ENCODE results near the gene TGM2. TPM values are rescaled to one million over a fixed set of nuclear protein-coding genes. Genes with fewer than 3 reads are reported as not detected.

The TGM2 gene
- total and polyA plus RNA-seq, 9 of the 15 experiments (the other 6 are each of a cell fraction or from before 2014, with no cell fraction given) = 5.5 to 78.5 (median 37.6) TPM

- TF ChIP-seq, protein P1, sequence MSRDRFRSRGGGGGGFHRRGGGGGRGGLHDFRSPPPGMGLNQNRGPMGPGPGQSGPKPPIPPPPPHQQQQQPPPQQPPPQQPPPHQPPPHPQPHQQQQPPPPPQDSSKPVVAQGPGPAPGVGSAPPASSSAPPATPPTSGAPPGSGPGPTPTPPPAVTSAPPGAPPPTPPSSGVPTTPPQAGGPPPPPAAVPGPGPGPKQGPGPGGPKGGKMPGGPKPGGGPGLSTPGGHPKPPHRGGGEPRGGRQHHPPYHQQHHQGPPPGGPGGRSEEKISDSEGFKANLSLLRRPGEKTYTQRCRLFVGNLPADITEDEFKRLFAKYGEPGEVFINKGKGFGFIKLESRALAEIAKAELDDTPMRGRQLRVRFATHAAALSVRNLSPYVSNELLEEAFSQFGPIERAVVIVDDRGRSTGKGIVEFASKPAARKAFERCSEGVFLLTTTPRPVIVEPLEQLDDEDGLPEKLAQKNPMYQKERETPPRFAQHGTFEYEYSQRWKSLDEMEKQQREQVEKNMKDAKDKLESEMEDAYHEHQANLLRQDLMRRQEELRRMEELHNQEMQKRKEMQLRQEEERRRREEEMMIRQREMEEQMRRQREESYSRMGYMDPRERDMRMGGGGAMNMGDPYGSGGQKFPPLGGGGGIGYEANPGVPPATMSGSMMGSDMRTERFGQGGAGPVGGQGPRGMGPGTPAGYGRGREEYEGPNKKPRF (IDR thresholded peaks at IDR 0.05; ENCODE audit: low read depth, low read length) = no peak
- TF ChIP-seq MTA1 (IDR thresholded peaks at IDR 0.05; ENCODE audit: borderline replicate concordance) (peak; percentile 52; the same call in 1 of the 2 replicates), RFX7 (CRISPR knock-in tag; IDR thresholded peaks at IDR 0.05) (no peak), TEAD4 (IDR thresholded peaks at IDR 0.05; ENCODE audit: low read length) (peak; percentile 36; the same call in 1 of the 2 replicates), TEAD4 (CRISPR knock-in tag; IDR thresholded peaks at IDR 0.05; ENCODE audit: borderline replicate concordance) (no peak), ESRRA (IDR thresholded peaks at IDR 0.05; ENCODE audit: borderline replicate concordance, low read depth) (peak; percentile 79; the same call in 1 of the 2 replicates), ZNF766 (CRISPR knock-in tag; conservative IDR thresholded peaks at IDR 0.05) (0 out of 2 replicates have a peak, but pooled peaks have one; percentile 35), JUN (IDR thresholded peaks at IDR 0.05; ENCODE audit: borderline replicate concordance, low read depth, low read length) (peak; percentile 32; the same call in 1 of the 2 replicates), JUN (CRISPR knock-in tag; IDR thresholded peaks at IDR 0.05; ENCODE audit: borderline replicate concordance) (no peak), HDAC3 (IDR thresholded peaks at IDR 0.05; ENCODE audit: borderline replicate concordance, partially characterized antibody) (peak; percentile 23), TRIM24 (IDR thresholded peaks at IDR 0.05) (0 out of 4 replicates have a peak, but pooled peaks of 1 of the 2 experiments have one; percentile 8), EP400 (IDR thresholded peaks at IDR 0.05) (peak; percentile 40), SRSF3 (IDR thresholded peaks at IDR 0.05; ENCODE audit: insufficient read depth, low read length) (no peak), ZNF408 (CRISPR knock-in tag; IDR thresholded peaks at IDR 0.05; ENCODE audit: low read depth) (no peak), RBM25 (IDR thresholded peaks at IDR 0.05; ENCODE audit: low read depth, low read length, severe bottlenecking) (peak; percentile 44), SETDB1 (IDR thresholded peaks at IDR 0.05; ENCODE audit: low read length) (no peak), ARID1B (IDR thresholded peaks at IDR 0.05) (peak; percentile 58), NFRKB (IDR thresholded peaks at IDR 0.05; ENCODE audit: low read depth) (no peak), ARNT (IDR thresholded peaks at IDR 0.05) (peak in 1 of 2 experiments; percentile 81; a peak in 2 of 4 replicates), MAX (CRISPR knock-in tag; IDR thresholded peaks at IDR 0.05) (0 out of 2 replicates have a peak, but pooled peaks have one; percentile 24), GATA2 (CRISPR knock-in tag; IDR thresholded peaks at IDR 0.05) (peak; percentile 76), ZNF695 (CRISPR knock-in tag; IDR thresholded peaks at IDR 0.05) (no peak), SNIP1 (IDR thresholded peaks at IDR 0.05; ENCODE audit: low read depth) (no peak), LEF1 (IDR thresholded peaks at IDR 0.05) (peak; percentile 45; the same call in 1 of the 2 replicates), CREM (IDR thresholded peaks at IDR 0.05; ENCODE audit: low read depth) (peak; percentile 32; the same call in 1 of the 2 replicates), HES1 (IDR thresholded peaks at IDR 0.05; ENCODE audit: low read depth) (0 out of 2 replicates have a peak, but pooled peaks have one; percentile 14)
These were observed 51.4 kb downstream of the TGM2 start (continued) for GRCh38 chr20:38113401-38114325.
